ENCODE results near the gene WDR19.
"Not testable (repeated sequence)": the region's sequence is repeated elsewhere in the genome, so short reads cannot be mapped to it uniquely, and the experiment has no call there.

The WDR19 gene

GRCh38 chr4:39181905-39182638, at the start of gene WDR19:
TSS of gene WDR19 (plus strand) at chr4:39182529. CDS start at chr4:39182558, 29 bp downstream.
- DNase-seq (ENCODE audit: low read depth in 2 of 2, low spot score in 1 of 2), result peak; percentile 93 to 98

DNA sequence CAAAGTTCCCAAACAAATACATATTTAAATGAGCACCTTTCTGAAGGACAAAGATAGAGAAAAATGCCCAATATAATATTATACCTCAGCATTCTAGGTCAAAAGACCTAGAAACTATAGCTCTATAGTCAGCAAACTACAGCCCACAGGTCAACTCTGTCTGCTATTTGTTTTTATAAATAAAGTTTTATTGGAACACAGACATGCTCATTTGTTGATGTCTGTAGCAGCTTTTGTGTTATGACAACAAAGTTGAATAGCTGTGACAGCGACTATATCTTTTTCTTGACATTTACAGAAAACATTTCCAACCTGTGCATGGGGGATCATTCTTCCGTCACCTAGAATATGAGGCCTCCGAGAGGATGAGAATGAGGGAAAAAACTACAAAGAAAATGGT, 48.7 kb upstream of the WDR19 start:
- no peak for DNase-seq (ENCODE audit: low read depth in 2 of 2, low spot score in 1 of 2)

DNA sequence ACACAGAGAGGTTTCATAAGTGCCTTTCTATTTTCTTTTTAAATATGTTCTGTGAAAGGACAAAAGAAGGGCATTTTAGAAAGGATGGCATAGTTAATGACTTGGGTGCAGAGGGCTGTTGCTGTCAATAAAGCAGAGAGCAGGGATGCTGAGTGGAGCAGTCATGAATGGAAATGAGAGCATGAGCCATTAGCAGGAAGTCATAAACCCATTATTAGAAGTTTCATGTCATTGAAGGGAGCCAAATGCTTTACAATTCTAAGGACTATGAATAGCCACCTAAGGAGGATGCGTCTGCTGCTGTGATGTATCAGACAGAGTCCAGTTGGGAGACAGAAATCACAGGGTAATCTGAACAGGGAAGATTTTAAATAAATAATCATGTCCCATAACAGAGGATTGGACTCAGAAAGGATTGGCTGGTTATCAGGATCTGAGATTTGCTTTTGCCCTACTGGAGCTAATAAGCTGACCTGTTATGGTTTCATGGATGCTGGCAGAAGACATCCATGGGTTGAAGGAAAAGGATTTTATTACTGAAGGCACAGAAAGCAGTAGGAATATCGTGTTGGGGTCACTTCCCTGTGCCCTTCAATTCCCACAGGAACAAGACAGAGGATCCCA, 47.5 kb upstream of the WDR19 start:
- DNase-seq (ENCODE audit: low read depth in 2 of 2, low spot score in 1 of 2), result no peak

- not testable (repeated sequence) for DNase-seq (ENCODE audit: low read depth in 2 of 2, low spot score in 1 of 2)
Observed at GRCh38 chr4:39138227-39138626, 44.1 kb upstream of the WDR19 start.

GRCh38 chr4:39146211-39146610, 36.1 kb upstream of the WDR19 start:
- DNase-seq (ENCODE audit: low read depth in 2 of 2, low spot score in 1 of 2), result no peak

DNA sequence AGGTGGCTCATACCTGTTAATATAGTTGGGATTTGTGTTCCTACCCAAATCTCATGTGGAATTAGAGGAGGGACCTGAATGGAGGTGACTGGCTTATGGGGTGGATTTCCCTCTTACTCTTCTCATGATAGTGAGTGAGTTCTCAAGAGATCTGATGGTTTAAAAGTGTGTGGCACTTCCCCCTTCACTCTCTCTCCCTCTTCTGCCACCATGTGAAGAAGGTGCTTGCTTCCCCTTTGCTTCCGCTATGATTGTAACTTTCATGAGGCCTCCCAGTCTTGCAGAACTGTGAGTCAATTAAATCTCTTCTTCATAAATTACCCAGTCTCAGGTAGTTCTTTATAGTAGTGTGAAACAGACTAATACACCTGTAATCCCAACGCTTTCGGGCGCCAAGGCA, 28.3 kb upstream of the WDR19 start:
- DNase-seq (ENCODE audit: low read depth in 2 of 2, low spot score in 1 of 2), result no peak

- DNase-seq (ENCODE audit: low read depth in 2 of 2, low spot score in 1 of 2), result no peak
Observed at GRCh38 chr4:39157520-39157919, 24.8 kb upstream of the WDR19 start.

GRCh38 chr4:39166177-39166576, 16.2 kb upstream of the WDR19 start:
- no peak for DNase-seq (ENCODE audit: low read depth in 2 of 2, low spot score in 1 of 2)

- DNase-seq (ENCODE audit: low read depth in 2 of 2, low spot score in 1 of 2), result no peak
Observed at GRCh38 chr4:39166669-39167068, 15.7 kb upstream of the WDR19 start.

- no peak for DNase-seq (ENCODE audit: low read depth in 2 of 2, low spot score in 1 of 2)
Observed at GRCh38 chr4:39169426-39169825, 12.9 kb upstream of the WDR19 start.

- no peak for DNase-seq (ENCODE audit: low read depth in 2 of 2, low spot score in 1 of 2)
Observed at GRCh38 chr4:39170301-39170700, 12.0 kb upstream of the WDR19 start.

- no peak for DNase-seq (ENCODE audit: low read depth in 2 of 2, low spot score in 1 of 2)
Observed at GRCh38 chr4:39178706-39179105, 3.6 kb upstream of the WDR19 start.

DNA sequence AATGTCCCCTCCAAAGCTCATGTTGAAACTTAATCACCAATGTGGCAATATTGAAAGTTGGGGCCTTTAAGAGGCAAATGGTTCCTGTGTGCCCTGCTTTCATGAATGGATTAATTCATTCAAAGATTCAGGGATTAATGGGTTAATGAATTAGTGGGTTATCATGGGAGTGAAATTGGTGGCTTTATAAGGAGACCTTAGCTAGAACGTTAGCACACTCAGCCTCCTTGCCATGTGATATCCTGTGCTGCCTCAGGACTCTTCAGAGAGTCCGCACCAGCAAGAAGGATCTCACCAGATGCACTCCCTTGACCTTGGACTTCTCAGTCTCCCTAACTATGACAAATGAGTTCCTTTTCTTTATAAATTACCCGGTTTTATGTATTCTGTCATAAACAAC, 2.6 kb upstream of the WDR19 start:
- no peak for DNase-seq (ENCODE audit: low read depth in 2 of 2, low spot score in 1 of 2)

DNA sequence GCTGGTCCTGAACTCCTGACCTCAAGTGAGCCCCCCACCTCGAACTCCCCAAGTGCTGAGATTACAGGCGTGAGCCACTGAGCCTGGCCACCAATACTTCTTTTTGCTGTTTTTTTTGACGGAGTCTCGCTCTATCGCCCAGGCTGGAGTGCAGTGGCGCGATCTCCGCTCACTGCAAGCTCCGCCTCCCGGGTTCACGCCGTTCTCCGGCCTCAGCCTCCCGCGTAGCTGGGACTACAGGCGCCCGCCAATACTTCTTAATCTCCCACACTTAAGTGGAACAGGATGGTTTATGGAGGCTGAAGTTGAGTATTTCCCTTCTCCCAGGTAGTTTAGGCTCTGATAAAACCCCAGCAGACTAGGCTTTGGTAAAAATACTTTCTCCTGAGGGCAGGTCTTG, 1.7 kb upstream of the WDR19 start:
- DNase-seq (ENCODE audit: low read depth in 2 of 2, low spot score in 1 of 2), result not testable (repeated sequence)

GRCh38 chr4:39181520-39181904, 817 bp upstream of the WDR19 start:
- no peak for DNase-seq (ENCODE audit: low read depth in 2 of 2, low spot score in 1 of 2)

GRCh38 chr4:39201963-39202362, 19.6 kb downstream of the WDR19 start:
- no peak for DNase-seq (ENCODE audit: low read depth in 2 of 2, low spot score in 1 of 2)

DNA sequence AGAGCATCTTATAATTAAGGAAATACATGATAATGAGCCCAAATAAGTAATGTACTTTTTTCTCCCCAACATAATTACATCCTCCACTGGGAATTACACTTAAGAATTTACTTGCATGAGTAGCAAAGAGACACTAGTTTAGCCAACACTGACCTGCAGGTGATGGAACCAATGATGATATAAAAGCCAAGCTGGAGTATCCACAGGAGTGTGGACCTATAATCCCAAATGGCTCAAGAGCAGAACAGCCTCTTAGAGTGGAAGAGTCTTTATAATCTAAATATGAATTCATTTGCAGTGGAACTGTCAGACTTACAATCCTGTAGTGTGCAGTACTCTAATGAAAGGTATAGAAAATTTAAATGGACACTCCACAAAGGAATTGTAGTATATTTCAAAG, 22.2 kb downstream of the WDR19 start:
- no peak for DNase-seq (ENCODE audit: low read depth in 2 of 2, low spot score in 1 of 2)

DNA sequence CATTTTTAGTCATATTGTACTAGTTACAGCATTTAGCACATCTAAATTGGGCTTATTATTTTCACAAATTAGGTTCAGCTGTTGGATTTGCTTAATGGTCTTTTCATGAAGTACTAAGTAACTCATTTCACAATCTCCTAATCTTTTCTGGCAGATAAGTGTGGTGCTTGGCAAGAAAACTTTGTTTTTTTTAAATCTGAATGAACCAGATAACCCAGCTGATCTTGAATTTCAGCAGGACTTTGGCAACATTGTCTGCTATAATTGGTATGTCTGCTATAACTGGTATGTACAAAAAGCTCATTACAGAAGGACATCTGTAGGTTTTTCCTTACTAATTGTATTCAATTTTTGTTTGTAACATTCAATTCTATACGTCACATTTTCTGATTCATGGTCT, 22.7 kb downstream of the WDR19 start:
- DNase-seq (ENCODE audit: low read depth in 2 of 2, low spot score in 1 of 2), result no peak

- DNase-seq (ENCODE audit: low read depth in 2 of 2, low spot score in 1 of 2), result no peak
Observed at GRCh38 chr4:39205476-39205875, 23.1 kb downstream of the WDR19 start.

DNA sequence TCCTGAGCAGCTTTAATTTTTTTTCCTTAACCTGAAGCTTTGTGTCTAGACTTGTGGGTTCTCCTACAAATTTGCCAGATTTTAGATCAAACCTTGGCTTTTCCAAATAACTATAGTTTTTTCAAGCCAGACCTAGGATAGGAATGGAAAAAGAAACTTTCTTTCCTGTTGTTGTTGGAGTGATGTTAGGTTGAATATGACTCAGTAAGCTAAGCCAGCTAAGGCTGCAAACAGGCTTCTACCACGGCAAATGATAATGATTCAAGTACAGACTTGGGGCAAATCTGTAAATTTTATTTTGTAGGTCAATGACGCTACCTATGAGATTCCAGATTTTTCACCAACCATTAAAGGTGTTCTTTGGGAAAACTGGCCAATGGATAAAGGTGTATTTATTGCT, 45.6 kb downstream of the WDR19 start:
- no peak for DNase-seq (ENCODE audit: low read depth in 2 of 2, low spot score in 1 of 2)

DNA sequence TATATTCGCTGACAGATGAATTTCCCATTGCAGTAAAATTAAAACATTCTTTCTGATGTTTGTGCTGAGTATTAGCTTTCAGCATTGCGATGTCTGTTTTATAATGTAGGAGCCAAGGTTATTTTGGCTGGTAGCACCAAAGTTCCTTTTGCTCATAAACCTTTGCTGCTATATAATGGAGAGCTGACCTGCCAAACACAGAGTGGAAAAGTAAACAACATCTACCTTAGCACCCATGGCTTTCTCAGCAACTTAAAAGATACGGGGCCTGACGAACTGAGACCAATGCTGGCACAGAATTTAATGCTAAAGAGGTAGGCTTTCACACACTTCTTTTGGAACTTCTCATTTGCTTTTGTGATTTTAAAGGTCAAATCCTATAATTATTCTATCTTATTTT, 46.0 kb downstream of the WDR19 start:
- DNase-seq (ENCODE audit: low read depth in 2 of 2, low spot score in 1 of 2), result no peak

- no peak for DNase-seq (ENCODE audit: low read depth in 2 of 2, low spot score in 1 of 2)
Observed at GRCh38 chr4:39230462-39230861, 48.1 kb downstream of the WDR19 start.

GRCh38 chr4:39231660-39232059, 49.3 kb downstream of the WDR19 start:
- DNase-seq (ENCODE audit: low read depth in 2 of 2, low spot score in 1 of 2), result no peak

Data from stimulated activated CD8-positive, alpha-beta memory T cell treated with anti-CD3 and anti-CD28 coated beads, Interleukin-4, amount 100 ng/mL, for 1 hour (primary cell).